GM18858 (cell line): Measurements from ENCODE around the gene HOXC4.

Source experiments
- ATAC-seq: cut with Tn5 transposase; IDR thresholded peaks from one replicate; pipeline ENCODE4 v1.9.1; 2021; ENCODE audit not compliant: unreplicated experiment

The HOXC4 gene

GRCh38 chr12:54027442-54027786 is 26.2 kb upstream of the HOXC4 start:
- ATAC-seq = no peak

GRCh38 chr12:54028314-54029201 is 25.1 kb upstream of the HOXC4 start, which contains the start of gene HOXC6:
Gene HOXC6, plus strand, starts transcription at chr12:54028440. Its CDS starts 82 bp downstream, at chr12:54028522.
- no peak for ATAC-seq

- ATAC-seq = no peak
Measured at GRCh38 chr12:54029529-54030441, 23.9 kb upstream of the HOXC4 start.

- ATAC-seq = no peak
Measured at GRCh38 chr12:54030442-54030801, 23.2 kb upstream of the HOXC4 start.

GRCh38 chr12:54030889-54031471 is 22.7 kb upstream of the HOXC4 start:
- ATAC-seq = no peak

GRCh38 chr12:54031480-54031879 is 22.2 kb upstream of the HOXC4 start:
- no peak for ATAC-seq

GRCh38 chr12:54032086-54032619 is 21.5 kb upstream of the HOXC4 start:
- no peak for ATAC-seq

GRCh38 chr12:54032627-54033100 is 21.0 kb upstream of the HOXC4 start, which contains the start of gene HOXC5:
Gene HOXC5, plus strand, starts transcription at chr12:54033050. Its CDS starts 73 bp downstream, at chr12:54033123.
- no peak for ATAC-seq

GRCh38 chr12:54033106-54033979 is 20.3 kb upstream of the HOXC4 start:
- no peak for ATAC-seq

- no peak for ATAC-seq
Measured at GRCh38 chr12:54033980-54034784, 19.5 kb upstream of the HOXC4 start.

- ATAC-seq = no peak
Measured at GRCh38 chr12:54034785-54035310, 18.8 kb upstream of the HOXC4 start.

GRCh38 chr12:54035568-54036264 is 17.9 kb upstream of the HOXC4 start:
- ATAC-seq = no peak

GRCh38 chr12:54036620-54037359 is 16.8 kb upstream of the HOXC4 start:
- ATAC-seq = no peak

- ATAC-seq = no peak
Measured at GRCh38 chr12:54037360-54038283, 16.0 kb upstream of the HOXC4 start.

- ATAC-seq = no peak
Measured at GRCh38 chr12:54038284-54038870, 15.3 kb upstream of the HOXC4 start.

GRCh38 chr12:54038871-54039414 is 14.7 kb upstream of the HOXC4 start:
- no peak for ATAC-seq
